HepG2 (cell line): Measurements from ENCODE around the gene CLDN15. TPM values are rescaled to one million over a fixed set of nuclear protein-coding genes. Genes with fewer than 3 reads are reported as not detected.

Experiments used
- AHR ChIP-seq: IDR thresholded peaks from 2 replicates; pipeline ENCODE4 v1.6.1; 2018; ENCODE audit warnings: missing genetic modification reagents, missing compliant biosample characterization
- FIP1L1 ChIP-seq: fragments of 200-400 bp; formaldehyde crosslinking; IDR thresholded peaks from 2 replicates; pipeline ENCODE4 v1.6.1; 2018; ENCODE audit warnings: low read depth, mild to moderate bottlenecking, low read length, moderate library complexity, borderline replicate concordance; ENCODE audit not compliant: insufficient read depth
- JDP2 ChIP-seq: sonication (generic); formaldehyde crosslinking; IDR thresholded peaks from 2 replicates; pipeline ENCODE4 v1.8.1; 2022; ENCODE audit warnings: missing genetic modification reagents, borderline replicate concordance
- MAZ ChIP-seq, 2 experiments: sonication (generic) in 1 of 2; formaldehyde crosslinking in 1 of 2; IDR thresholded peaks; 2 replicates each; pipeline versions ENCODE4 v1.5.0 to v1.6.1; 2012 to 2020; ENCODE audit warnings: low read depth in 2 of 2, mild to moderate bottlenecking in 2 of 2, borderline replicate concordance in 1 of 2, improper control_type of control experiment in 1 of 2, low read length in 1 of 2, missing genetic modification reagents in 1 of 2, moderate library complexity in 1 of 2
- MYNN ChIP-seq: sonication (generic); formaldehyde crosslinking; IDR thresholded peaks from 2 replicates; pipeline ENCODE4 v1.4.0; 2020; ENCODE audit warnings: mild to moderate bottlenecking, low read depth, missing genetic modification reagents
- PATZ1 ChIP-seq: sonication (generic); formaldehyde crosslinking; IDR thresholded peaks from 2 replicates; pipeline ENCODE4 v1.4.0; 2020; ENCODE audit warnings: missing genetic modification reagents
- THRA ChIP-seq: sonication (generic); formaldehyde crosslinking; IDR thresholded peaks from 2 replicates; pipeline ENCODE4 v1.4.0; 2020; ENCODE audit warnings: missing genetic modification reagents, borderline replicate concordance
- ZMAT3 ChIP-seq: sonication (generic); formaldehyde crosslinking; conservative IDR thresholded peaks from 2 replicates; pipeline ENCODE4 v1.7.0; 2021; ENCODE audit warnings: missing genetic modification reagents
- ZNF276 ChIP-seq: sonication (generic); formaldehyde crosslinking; IDR thresholded peaks from 2 replicates; pipeline ENCODE4 v1.4.0; 2020; ENCODE audit warnings: mild to moderate bottlenecking, low read depth, missing genetic modification reagents
- ZNF318 ChIP-seq: sonication (generic); formaldehyde crosslinking; IDR thresholded peaks from 2 replicates; pipeline ENCODE4 v1.4.0; 2020; ENCODE audit warnings: mild to moderate bottlenecking, missing genetic modification reagents
- ZNF800 ChIP-seq: sonication (generic); formaldehyde crosslinking; IDR thresholded peaks from 2 replicates; pipeline ENCODE4 v1.4.0; 2020; ENCODE audit warnings: missing genetic modification reagents
- polyA plus RNA-seq, 8 experiments: library from polyadenylated mRNA; depleted of rRNA in 3 of 8; stranded (reverse) in 7 of 8; unstranded in 1 of 8; fragments of >200 nt; fragmentation: Illumina TruSeq in 4 of 8; extraction: Trizol in 4 of 8; gene quantifications; 2 replicates each; pipeline versions ENCODE4 v1.2.1 to v1.2.3, GENCODE V29; 2011 to 2016; ENCODE audit warnings: low read depth in 4 of 8, missing spikeins in 1 of 8, mixed read lengths in 1 of 8; ENCODE audit not compliant: insufficient read depth in 1 of 8
- total RNA-seq, 5 experiments: library from RNA; depleted of rRNA; stranded (reverse); fragments of >200 nt; fragmentation: Illumina TruSeq; extraction: Trizol; gene quantifications; 2 replicates each; pipeline ENCODE4 v1.2.3, GENCODE V29; 2016; ENCODE audit warnings: low read depth in 1 of 5

The CLDN15 gene
- total and polyA plus RNA-seq, 2 of the 13 experiments (the other 11 are each of a cell fraction or from before 2014, with no cell fraction given): 7.1 to 17.8 TPM

- no peak for TF ChIP-seq ZNF318 (CRISPR knock-in tag)
- no peak for TF ChIP-seq ZNF276 (CRISPR knock-in tag)
- TF ChIP-seq FIP1L1: no peak
- TF ChIP-seq MYNN (CRISPR knock-in tag): no peak
- TF ChIP-seq JDP2 (CRISPR knock-in tag): no peak; the same call in 1 of the 2 replicates
- TF ChIP-seq PATZ1: no peak
- TF ChIP-seq THRA (CRISPR knock-in tag): no peak
- no peak; the same call in 1 of the 2 replicates for TF ChIP-seq ZMAT3
- no peak for TF ChIP-seq AHR (CRISPR knock-in tag)
- 0 out of 2 replicates have a peak, but pooled peaks have one; percentile 5 for TF ChIP-seq MAZ (IDR thresholded peaks at IDR 0.05; ENCODE audit: borderline replicate concordance, low read depth, low read length)
- TF ChIP-seq MAZ (CRISPR knock-in tag; IDR thresholded peaks at IDR 0.05; ENCODE audit: low read depth): no peak
- no peak for TF ChIP-seq ZNF800 (CRISPR knock-in tag)
These were observed 20.7 kb downstream of the CLDN15 start (continued) for GRCh38 chr7:101216860-101217387.
